Heart left ventricle (tissue), 16 donors: ENCODE measurements around the gene STK4. TPM values are rescaled to one million over a fixed set of nuclear protein-coding genes. Genes with fewer than 3 reads are reported as not detected.

Experiments
- ATAC-seq, 4 donors: fragments of 200-7000 bp; cut with Tn5 transposase; one replicate each; pipeline ENCODE4 v1.9.1; 2020 to 2022; ENCODE audit warnings: moderate library complexity in 4 of 4, mild to moderate bottlenecking in 3 of 4, moderate number of reproducible peaks in 1 of 4
- DNase-seq, 5 donors: peaks; one replicate each; pipeline ENCODE4 v3.0.0-alpha.2; 2020
- H3K27ac ChIP-seq, 12 donors: fragments of 200-600 bp; sonication (generic) in 4 of 12; one replicate each; pipeline versions ENCODE4 v1.5.0 to v1.8.0; 2016 to 2022; ENCODE audit warnings: mild to moderate bottlenecking in 2 of 12
- H3K27me3 ChIP-seq, 9 donors: fragments of 200-600 bp; sonication (generic) in 2 of 9; one replicate each; pipeline versions ENCODE4 v1.5.1 to v1.8.0; 2016 to 2022; ENCODE audit warnings: mild to moderate bottlenecking in 3 of 9
- H3K36me3 ChIP-seq, 9 donors: fragments of 200-600 bp; sonication (generic) in 2 of 9; one replicate each; pipeline versions ENCODE4 v1.5.0 to v1.8.0; 2018 to 2022; ENCODE audit warnings: mild to moderate bottlenecking in 2 of 9
- H3K4me1 ChIP-seq, 12 donors: fragments of 200-600 bp; sonication (generic) in 4 of 12; one replicate each; pipeline versions ENCODE4 v1.5.0 to v1.8.0; 2016 to 2022; ENCODE audit warnings: mild to moderate bottlenecking in 3 of 12
- H3K4me3 ChIP-seq, 12 donors: fragments of 200-600 bp; sonication (generic) in 4 of 12; one replicate each; pipeline versions ENCODE4 v1.5.0 to v1.8.0; 2017 to 2022; ENCODE audit warnings: mild to moderate bottlenecking in 9 of 12, moderate library complexity in 4 of 12
- H3K9me3 ChIP-seq, 12 donors: fragments of 200-600 bp; sonication (generic) in 4 of 12; one replicate each; pipeline versions ENCODE4 v1.5.0 to v1.8.0; 2016 to 2022; ENCODE audit warnings: mild to moderate bottlenecking in 1 of 12
- POLR2A ChIP-seq, 2 donors: fragments of 450-650 bp; IDR thresholded peaks; one replicate each; pipeline ENCODE4 v1.6.1; 2017; ENCODE audit warnings: antibody characterized with exemption in 2 of 2, mild to moderate bottlenecking in 2 of 2, moderate library complexity in 2 of 2
- WGBS, 4 donors: extraction: QIAGEN DNeasy Blood & Tissue Kit in 2 of 4; methylation state at CpG; one replicate each; pipeline versions ENCODE4 v1.1.5 to v1.1.7; 2013 to 2018; 5-methylcytosine and 5-hydroxymethylcytosine counted together
- intact Hi-C, 10 donors: fragments of 100-400 bp; cut with DNase I; formaldehyde crosslinking; loops; one replicate each; pipeline versions ENCODE4 v1.11.1 to v1.14.2; 2022
- polyA plus RNA-seq, 2 donors: library from polyadenylated mRNA; stranded (reverse); fragments of 200-250 nt; gene quantifications; one replicate each; pipeline ENCODE4 v1.2.3, GENCODE V29; 2013
- total RNA-seq, 9 donors: library from RNA; depleted of rRNA in 2 of 9; stranded (reverse); fragments of >200 nt in 2 of 9; fragmentation: NEBNext Ultra II Directional in 3 of 9; extraction: Animal tissue kit (Norgen Biotek cat#: 25700) in 3 of 9; gene quantifications; one replicate each; pipeline versions ENCODE4 v1.1.0 to v1.2.4, GENCODE V29; 2016 to 2023
- TF ChIP-seq, protein P1 (sequence below), 12 donors: fragments of 200-600 bp; sonication (generic) in 4 of 12; IDR thresholded peaks; one replicate each; pipeline versions ENCODE4 v1.5.0 to v1.8.0; 2018 to 2022; ENCODE audit warnings: antibody characterized with exemption in 12 of 12, mild to moderate bottlenecking in 5 of 12
- donor health status: ischemic (EF 13 %, LVEDD 7.1; RV severe dilation, severe dysfunction).
- donor health status: healthy with polysubstance abuse.
- donor health status: DM: no; HTN: yes; CAD: no.
- donor health status: DM: no; HTN: no; CAD: no.
- donor health status: ischemic (EF 25% LVEDD 6.9; RV normal size, moderate dysfunction).
- donor health status: ischemic (EF 25% LVEDD 5.7; RV mildly dilated, moderate dysfunction).
- donor health status: healthy.
- donor health status: DM: yes; HTN: yes; CAD: no.
- donor health status: ischemic (EF 35%, LVEDD 5.7; RV mildly dilated, moderate dysfunction).
- donor health status: nonischemic (EF 11% LVEDD 7.7; RV severe dilation, severe dysfunction).
- donor health status: DM: yes; HTN: yes; CAD: no.
- donor health status: PGD.
- donor health status: ischemic (EF 29% LVEDD 5.4; RV normal size, mild dysfunction).
- donor health status: nonischemic (EF 23%, LVEDD 6.1; RV moderate dilation, normal function).

STK4 gene
- total and polyA plus RNA-seq, 11 donors = 3.2 to 25.3 (median 9.3) TPM

- WGBS, 4 donors = 42 to 59% (median 48%) methylated on average over 5 of the region's 5 CpGs
- peaks cover 0 to 56% (median 15%) of the 10 kb centered on the region in 12 donors for H3K4me1 ChIP-seq
Measured at GRCh38 chr20:44967207-44967807, 995 bp downstream of the STK4 start.

GRCh38 chr20:44969300-44969894 lies 3.1 kb downstream of the STK4 start:
- Histone ChIP-seq H3K4me1 (peaks cover 0 to 58% (median 15%) of the 10 kb centered on the region in 12 donors), H3K4me3 (peak overlapping the region in 1 of 12 donors; percentile 4), H3K27ac (peak overlapping the region in 1 of 12 donors; percentile 95), H3K9me3 (no peaks in the 10 kb centered on the region), H3K36me3 (peaks cover 0 to 27% (median 24%) of the 10 kb centered on the region in 9 donors), H3K27me3 (no peaks in the 10 kb centered on the region)
- intact Hi-C loops = loop anchor here in 2 of 10 donors (5.0 to 10.0 kb wide), 2 partner anchors 82 to 445 kb away; partner anchors contain the start of genes YWHAB (in 2 of the 2) and PIGT (in 1 of the 2)
- 54 to 60% (median 58%) methylated on average over 3 of the region's 3 CpGs for WGBS, 4 donors
- TF ChIP-seq, protein P1, sequence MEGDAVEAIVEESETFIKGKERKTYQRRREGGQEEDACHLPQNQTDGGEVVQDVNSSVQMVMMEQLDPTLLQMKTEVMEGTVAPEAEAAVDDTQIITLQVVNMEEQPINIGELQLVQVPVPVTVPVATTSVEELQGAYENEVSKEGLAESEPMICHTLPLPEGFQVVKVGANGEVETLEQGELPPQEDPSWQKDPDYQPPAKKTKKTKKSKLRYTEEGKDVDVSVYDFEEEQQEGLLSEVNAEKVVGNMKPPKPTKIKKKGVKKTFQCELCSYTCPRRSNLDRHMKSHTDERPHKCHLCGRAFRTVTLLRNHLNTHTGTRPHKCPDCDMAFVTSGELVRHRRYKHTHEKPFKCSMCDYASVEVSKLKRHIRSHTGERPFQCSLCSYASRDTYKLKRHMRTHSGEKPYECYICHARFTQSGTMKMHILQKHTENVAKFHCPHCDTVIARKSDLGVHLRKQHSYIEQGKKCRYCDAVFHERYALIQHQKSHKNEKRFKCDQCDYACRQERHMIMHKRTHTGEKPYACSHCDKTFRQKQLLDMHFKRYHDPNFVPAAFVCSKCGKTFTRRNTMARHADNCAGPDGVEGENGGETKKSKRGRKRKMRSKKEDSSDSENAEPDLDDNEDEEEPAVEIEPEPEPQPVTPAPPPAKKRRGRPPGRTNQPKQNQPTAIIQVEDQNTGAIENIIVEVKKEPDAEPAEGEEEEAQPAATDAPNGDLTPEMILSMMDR (IDR thresholded peaks at IDR 0.05) = no peak
- TF ChIP-seq POLR2A (IDR thresholded peaks at IDR 0.05) = no peak
- no peak for ATAC-seq
- no peak for DNase-seq

More at GRCh38 chr20:44967207-44967807, 995 bp downstream of the STK4 start:
- Histone ChIP-seq H3K4me3 (peak overlapping the region; percentile 62 to 93 (median 76)), H3K9me3 (no peaks in the 10 kb centered on the region), H3K27ac (peak overlapping the region in 11 of 12 donors; percentile 44 to 95 (median 85)), H3K27me3 (no peaks in the 10 kb centered on the region), H3K36me3 (peaks cover 0 to 6% (median 4%) of the 10 kb centered on the region in 9 donors)
- DNase-seq = no peak
- ATAC-seq = peak in 3 of 4 donors; percentile 7 to 35 (median 14)
- TF ChIP-seq, protein P1 (IDR thresholded peaks at IDR 0.05) = no peak
- no peak for TF ChIP-seq POLR2A (IDR thresholded peaks at IDR 0.05)
- intact Hi-C loops = loop anchor here in 2 of 10 donors (5.0 to 10.0 kb wide), 2 partner anchors 80 to 447 kb away; partner anchors contain the start of genes YWHAB (in 2 of the 2) and PIGT (in 1 of the 2)

GRCh38 chr20:44970243-44970757 lies 4.0 kb downstream of the STK4 start:
- WGBS, 4 donors = 63 to 68% (median 67%) methylated on average over 1 of the region's 1 CpG
- ATAC-seq = no peak
- Histone ChIP-seq H3K27ac (peak overlapping the region in 3 of 12 donors; percentile 19 to 95 (median 30)), H3K4me1 (peaks cover 0 to 57% (median 15%) of the 10 kb centered on the region in 12 donors), H3K36me3 (peaks cover 0 to 36% (median 33%) of the 10 kb centered on the region in 9 donors), H3K27me3 (no peaks in the 10 kb centered on the region), H3K4me3 (peak overlapping the region in 1 of 12 donors; percentile 10), H3K9me3 (no peaks in the 10 kb centered on the region)
- TF ChIP-seq POLR2A (IDR thresholded peaks at IDR 0.05) = no peak
- TF ChIP-seq, protein P1 (IDR thresholded peaks at IDR 0.05) = no peak
- intact Hi-C loops = no loop called here
- DNase-seq = no peak

GRCh38 chr20:44973053-44973452 lies 6.7 kb downstream of the STK4 start:
- no peaks in the 10 kb centered on the region for H3K27me3 ChIP-seq
- H3K27ac ChIP-seq = no peak overlapping the region
- WGBS, 4 donors = 88 to 95% (median 93%) methylated on average over 2 of the region's 2 CpGs
- intact Hi-C loops = no loop called here
- peaks cover 0 to 60% (median 43%) of the 10 kb centered on the region in 9 donors for H3K36me3 ChIP-seq
- no peaks in the 10 kb centered on the region for H3K9me3 ChIP-seq
- peaks cover 0 to 50% (median under 1%) of the 10 kb centered on the region in 12 donors for H3K4me1 ChIP-seq
- H3K4me3 ChIP-seq = no peak overlapping the region
- DNase-seq (no peak), ATAC-seq (no peak)
- no peak for TF ChIP-seq POLR2A (IDR thresholded peaks at IDR 0.05)
- TF ChIP-seq, protein P1 (IDR thresholded peaks at IDR 0.05) = no peak
